ENCODE data around the gene ICA1L. TPM values are rescaled to one million over a fixed set of nuclear protein-coding genes. Genes with fewer than 3 reads are reported as not detected.

The ICA1L gene
- total RNA-seq, 1 experiment from 2014 or later = 1.2 TPM

DNA sequence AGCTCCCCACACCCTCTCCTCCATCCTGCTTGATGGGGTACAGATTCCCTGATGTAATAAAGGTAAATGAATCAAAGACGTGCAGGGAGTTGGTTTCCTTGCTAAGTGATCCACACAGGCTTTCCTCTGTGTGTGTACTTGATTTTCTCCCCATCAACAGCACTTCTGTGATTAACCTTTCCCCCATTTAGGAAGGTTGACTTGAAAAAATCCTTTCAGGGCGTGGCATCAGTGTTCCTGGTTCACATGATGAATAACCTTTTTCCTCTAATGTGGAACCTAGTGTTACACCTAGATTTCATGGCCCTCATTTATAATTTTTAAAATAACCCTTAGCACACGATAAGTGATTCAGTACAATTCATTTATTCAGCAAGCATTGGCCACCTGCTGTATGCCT, 115.0 kb downstream of the ICA1L start:
- no peak overlapping the region for H3K4me3 ChIP-seq (ENCODE audit: insufficient read depth, low read depth, low read length)
- peaks cover 5% of the 10 kb centered on the region for H3K36me3 ChIP-seq (replicated peaks; ENCODE audit: control insufficient read depth, insufficient read depth, low read length)
- DNase-seq = no peak
- no peaks in the 10 kb centered on the region for H3K27me3 ChIP-seq (ENCODE audit: control insufficient read depth, insufficient read depth, low read length)

DNA sequence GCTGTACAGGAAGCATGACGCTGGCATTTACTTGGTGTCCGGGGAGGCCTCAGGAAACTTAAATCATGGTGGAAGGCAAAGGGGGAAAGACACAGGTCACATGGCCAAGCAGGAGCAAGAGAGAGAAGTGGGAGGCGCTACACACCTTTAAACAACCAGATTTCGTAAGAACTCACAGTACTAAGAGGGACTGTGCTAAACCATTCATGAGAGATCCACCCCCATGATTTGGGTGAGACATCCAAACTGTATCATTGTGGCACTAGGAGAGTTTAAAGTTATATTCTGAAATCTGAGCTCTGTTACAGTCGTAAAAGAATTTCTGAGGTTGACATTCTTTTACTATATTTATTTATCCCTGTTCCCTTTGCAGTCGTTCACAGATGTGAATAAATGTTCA, 116.6 kb downstream of the ICA1L start:
- Histone ChIP-seq H3K4me3 (ENCODE audit: insufficient read depth, low read depth, low read length) (no peak overlapping the region), H3K36me3 (replicated peaks; ENCODE audit: control insufficient read depth, insufficient read depth, low read length) (peaks cover 5% of the 10 kb centered on the region), H3K27me3 (ENCODE audit: control insufficient read depth, insufficient read depth, low read length) (no peaks in the 10 kb centered on the region)
- DNase-seq = no peak

DNA sequence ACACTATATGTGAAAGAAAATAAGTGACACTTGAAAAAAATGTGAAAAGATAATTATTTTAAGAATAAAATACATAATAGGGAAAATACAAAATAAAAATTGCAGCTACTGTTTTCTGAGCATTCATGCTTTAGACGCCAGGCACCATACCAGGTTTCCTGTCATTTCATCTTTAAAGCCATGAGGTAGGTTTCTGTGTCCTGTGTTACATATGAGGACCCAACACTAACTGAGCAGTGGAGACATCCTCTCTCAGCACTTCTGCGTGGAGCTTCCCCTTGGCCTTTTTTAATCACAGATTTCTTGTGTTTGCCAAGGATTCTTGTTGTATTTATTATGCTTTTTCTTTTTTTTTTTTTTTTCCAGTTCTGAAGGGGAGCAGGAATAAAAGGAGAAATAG, 119.5 kb downstream of the ICA1L start:
- DNase-seq = no peak
- H3K27me3 ChIP-seq (ENCODE audit: control insufficient read depth, insufficient read depth, low read length) = no peaks in the 10 kb centered on the region
- H3K4me3 ChIP-seq (ENCODE audit: insufficient read depth, low read depth, low read length) = no peak overlapping the region

DNA sequence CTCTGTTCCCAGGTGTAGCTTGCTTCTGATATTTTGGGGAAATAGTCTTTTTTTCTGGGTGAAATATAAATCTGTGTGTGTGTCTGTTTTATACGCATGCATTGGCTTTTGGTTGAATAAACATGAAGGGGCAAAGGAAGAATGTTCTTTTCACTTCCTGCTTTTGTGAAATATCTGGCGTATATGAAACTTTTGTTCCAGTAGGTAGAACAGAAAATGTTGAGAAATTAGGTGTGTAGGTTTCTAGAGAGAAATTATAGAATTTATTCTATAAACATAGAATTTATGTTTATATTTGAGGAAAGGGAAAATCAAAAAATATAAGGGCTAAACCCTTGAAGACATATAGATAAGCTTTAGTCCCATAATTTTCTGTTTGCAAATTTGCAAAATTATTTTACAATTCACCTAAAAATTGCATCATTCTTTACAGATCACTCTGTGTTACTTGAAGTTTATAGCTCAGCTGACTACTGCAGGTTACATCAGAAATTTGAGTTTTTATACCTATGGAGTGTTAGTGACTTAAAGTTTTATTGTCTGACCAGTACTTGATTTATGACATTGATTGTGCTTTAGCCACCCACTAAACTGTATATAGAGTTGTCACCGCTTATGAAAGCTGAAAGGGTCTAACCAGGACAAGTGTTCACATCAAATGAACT, 120.7 kb downstream of the ICA1L start:
- H3K36me3 ChIP-seq (replicated peaks; ENCODE audit: control insufficient read depth, insufficient read depth, low read length) = no peaks in the 10 kb centered on the region
- no peaks in the 10 kb centered on the region for H3K27me3 ChIP-seq (ENCODE audit: control insufficient read depth, insufficient read depth, low read length)
- DNase-seq = no peak
- H3K4me3 ChIP-seq (ENCODE audit: insufficient read depth, low read depth, low read length) = no peak overlapping the region

More for the DNA sequence above, 119.5 kb downstream of the ICA1L start:
- H3K36me3 ChIP-seq (replicated peaks; ENCODE audit: control insufficient read depth, insufficient read depth, low read length) = no peaks in the 10 kb centered on the region; the same call in 1 of the 2 replicates

DNA sequence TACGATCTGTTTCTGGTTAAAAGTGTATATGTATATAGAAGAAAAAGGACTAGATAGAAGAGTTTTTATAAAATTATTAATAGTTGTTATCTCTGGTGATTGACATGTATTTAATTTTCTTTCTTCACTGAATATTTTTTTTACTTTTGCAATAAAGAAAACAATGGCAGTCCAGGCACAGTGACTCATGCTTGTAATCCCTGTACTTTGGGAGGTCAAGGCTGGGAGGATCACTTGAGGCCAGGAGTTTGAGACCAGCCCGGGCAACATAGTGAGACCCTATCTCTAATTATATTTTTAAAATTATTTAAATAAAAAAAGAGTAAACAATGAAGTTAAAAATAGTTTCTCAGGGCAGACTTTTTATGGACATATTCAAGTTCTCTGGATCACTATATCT, 122.1 kb downstream of the ICA1L start:
- DNase-seq = no peak
- Histone ChIP-seq H3K27me3 (ENCODE audit: control insufficient read depth, insufficient read depth, low read length) (no peaks in the 10 kb centered on the region), H3K4me3 (ENCODE audit: insufficient read depth, low read depth, low read length) (no peak overlapping the region), H3K36me3 (replicated peaks; ENCODE audit: control insufficient read depth, insufficient read depth, low read length) (no peaks in the 10 kb centered on the region)

DNA sequence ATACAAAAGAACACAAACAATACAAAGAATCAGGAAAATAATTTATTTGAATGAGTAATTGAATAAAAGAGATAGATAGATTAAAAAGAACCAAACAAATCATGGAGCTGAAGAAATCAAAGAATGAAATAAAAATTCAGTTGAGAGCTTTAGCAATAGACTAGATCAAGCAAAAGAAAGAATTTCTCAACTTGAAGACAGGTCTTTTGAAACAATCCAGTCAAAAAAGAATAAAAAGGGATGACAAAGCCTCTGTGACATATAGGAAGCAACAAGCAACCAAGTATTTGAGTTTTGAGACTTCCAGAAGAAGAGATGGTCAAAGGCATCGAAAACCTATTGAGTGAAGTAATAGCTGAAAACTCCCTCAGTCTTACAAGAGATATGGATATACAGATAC, 128.0 kb downstream of the ICA1L start:
- no peak overlapping the region for H3K4me3 ChIP-seq (ENCODE audit: insufficient read depth, low read depth, low read length)
- DNase-seq = no peak
- no peaks in the 10 kb centered on the region for H3K27me3 ChIP-seq (ENCODE audit: control insufficient read depth, insufficient read depth, low read length)
- H3K36me3 ChIP-seq (replicated peaks; ENCODE audit: control insufficient read depth, insufficient read depth, low read length) = no peaks in the 10 kb centered on the region

DNA sequence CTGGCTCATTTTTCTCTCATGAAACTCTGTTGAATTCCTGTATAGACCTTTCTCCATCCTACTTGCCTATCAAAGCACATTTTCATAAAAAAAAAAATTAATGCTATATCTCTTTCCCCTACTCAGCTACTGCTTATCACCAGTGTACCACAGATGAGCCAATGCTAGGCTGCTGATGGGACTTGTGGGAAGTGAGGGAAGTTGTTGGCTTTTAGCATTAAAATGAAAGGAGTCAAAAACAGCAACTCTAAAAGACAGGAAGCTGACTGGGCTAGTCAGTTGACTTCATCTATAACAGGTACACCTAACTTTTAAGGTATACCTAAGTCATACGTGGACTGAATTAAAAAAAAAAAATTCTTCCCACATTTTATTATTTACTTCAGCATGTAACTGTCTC, 134.7 kb downstream of the ICA1L start:
- DNase-seq = no peak
- H3K4me3 ChIP-seq (ENCODE audit: insufficient read depth, low read depth, low read length) = no peak overlapping the region
- H3K36me3 ChIP-seq (replicated peaks; ENCODE audit: control insufficient read depth, insufficient read depth, low read length) = no peaks in the 10 kb centered on the region; the same call in 1 of the 2 replicates
- H3K27me3 ChIP-seq (ENCODE audit: control insufficient read depth, insufficient read depth, low read length) = no peaks in the 10 kb centered on the region

DNA sequence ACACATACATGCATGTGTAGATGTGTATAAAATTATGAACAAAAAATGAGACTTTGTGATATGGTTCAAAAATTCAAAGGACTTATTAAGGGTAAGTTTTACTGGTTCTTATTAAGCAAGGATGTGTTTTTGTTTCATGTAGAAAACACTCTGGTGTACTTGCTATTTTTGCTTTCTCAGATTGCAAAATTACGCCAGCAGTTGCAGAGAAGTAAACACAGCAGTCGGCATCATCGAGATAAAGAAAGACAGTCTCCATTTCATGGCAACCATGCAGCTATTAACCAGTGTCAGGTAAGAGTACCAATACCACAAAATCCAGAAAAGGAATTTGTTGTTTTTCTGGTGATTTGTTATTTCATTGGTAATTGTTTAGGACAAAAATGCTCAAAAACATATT, 145.5 kb downstream of the ICA1L start:
- H3K36me3 ChIP-seq (replicated peaks; ENCODE audit: control insufficient read depth, insufficient read depth, low read length) = no peaks in the 10 kb centered on the region
- H3K27me3 ChIP-seq (ENCODE audit: control insufficient read depth, insufficient read depth, low read length) = no peaks in the 10 kb centered on the region
- H3K4me3 ChIP-seq (ENCODE audit: insufficient read depth, low read depth, low read length) = no peak overlapping the region
- DNase-seq = no peak

DNA sequence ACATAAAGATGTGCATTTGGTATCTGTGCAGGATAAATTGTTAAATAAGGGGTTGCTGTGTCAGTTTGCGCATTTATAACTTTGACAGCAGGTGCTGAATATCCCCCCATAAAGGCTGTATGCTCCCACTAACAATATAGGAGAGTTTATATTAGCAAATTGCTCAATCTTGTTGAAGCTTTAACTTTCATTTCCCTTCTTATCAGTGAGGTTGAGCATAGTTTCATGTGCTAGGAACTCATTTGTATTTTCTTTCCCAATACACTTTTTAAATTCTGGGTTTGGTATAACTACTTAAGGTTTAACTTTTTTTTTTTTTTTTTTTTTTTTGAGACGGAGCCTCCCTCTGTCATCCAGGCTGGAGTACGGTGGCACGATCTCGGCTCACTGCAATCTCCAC, 147.8 kb downstream of the ICA1L start:
- Histone ChIP-seq H3K36me3 (replicated peaks; ENCODE audit: control insufficient read depth, insufficient read depth, low read length) (no peaks in the 10 kb centered on the region), H3K27me3 (ENCODE audit: control insufficient read depth, insufficient read depth, low read length) (no peaks in the 10 kb centered on the region), H3K4me3 (ENCODE audit: insufficient read depth, low read depth, low read length) (no peak overlapping the region)
- no peak for DNase-seq

Other genes starting within 250 kb of the ICA1L start
- 6.9 and 8.1 TPM in 2 replicates for gene FAM117B, start 236.8 kb downstream of the ICA1L start, total RNA-seq (2014; rRNA removed; shearing (Covaris generic))
- 123 and 130 TPM in 2 replicates for gene WDR12, start 39.9 kb upstream of the ICA1L start, total RNA-seq (2014; rRNA removed; shearing (Covaris generic))
- 1.9 and 6.1 TPM in 2 replicates for gene CARF, start 40.5 kb upstream of the ICA1L start, total RNA-seq (2014; rRNA removed; shearing (Covaris generic))
- gene NBEAL1, start 143.1 kb upstream of the ICA1L start, total RNA-seq (2014; rRNA removed; shearing (Covaris generic)) = 5.6 and 7.6 TPM in 2 replicates